ENCODE results near the gene CCDC38. TPM values are rescaled to one million over a fixed set of nuclear protein-coding genes. Genes with fewer than 3 reads are reported as not detected.

The CCDC38 gene
- total RNA-seq, 1 experiment from 2014 or later, result not detected

GRCh38 chr12:95960241-95960640 lies 17.8 kb upstream of the CCDC38 start:
- no peaks in the 10 kb centered on the region for H3K36me3 Mint-ChIP-seq (ENCODE audit: insufficient read depth, unreplicated experiment)
- intact Hi-C loops (cut with micrococcal nuclease; ENCODE audit: unreplicated experiment), result loop anchor here (10.0 kb wide), 1 partner anchor 375 kb away; no protein-coding TSS in a partner anchor

GRCh38 chr12:95959107-95959506 lies 16.7 kb upstream of the CCDC38 start:
- no peaks in the 10 kb centered on the region for H3K4me1 Mint-ChIP-seq (ENCODE audit: low read depth, unreplicated experiment)
- no peak overlapping the region for H3K27ac Mint-ChIP-seq (ENCODE audit: unreplicated experiment)
- CTCF ChIA-PET, result interaction anchor here (0.7 to 1.4 kb wide), 6 partner anchors 16 to 376 kb away, joined by 3 to 23 read pairs (median 6); partner anchors contain the start of genes AMDHD1 and CCDC38
- DNase-seq, result peak in 1 of 2 experiments; percentile 28
- Histone ChIP-seq H3K4me1 (no peaks in the 10 kb centered on the region), H3K9me3 (no peaks in the 10 kb centered on the region), H3K4me3 (ENCODE audit: low read depth, low read length) (no peak overlapping the region), H3K36me3 (ENCODE audit: control insufficient read depth, insufficient read depth, low read length) (no peaks in the 10 kb centered on the region), H3K27me3 (replicated peaks; ENCODE audit: control insufficient read depth, insufficient read depth, low read length) (no peaks in the 10 kb centered on the region)
- TF ChIP-seq CTCF (IDR thresholded peaks at IDR 0.05; ENCODE audit: insufficient read depth in 1 of 2, low read depth in 1 of 2, low read length in 1 of 2, severe bottlenecking in 1 of 2, unreplicated experiment in 1 of 2), result peak; percentile 15 to 33
- no TSS peak for BruUV-seq (replicated peaks)
- H3K36me3 Mint-ChIP-seq (ENCODE audit: insufficient read depth, unreplicated experiment), result no peaks in the 10 kb centered on the region
- H3K27me3 Mint-ChIP-seq (ENCODE audit: insufficient read depth, unreplicated experiment), result peaks cover 5% of the 10 kb centered on the region
- H3K9me3 Mint-ChIP-seq (ENCODE audit: unreplicated experiment), result no peaks in the 10 kb centered on the region
- POLR2A ChIA-PET, result no interaction called here
- H3K4me3 Mint-ChIP-seq (ENCODE audit: unreplicated experiment), result no peak overlapping the region
- intact Hi-C loops (cut with micrococcal nuclease; ENCODE audit: unreplicated experiment), result loop anchor here (1.0 kb wide), 3 partner anchors 40 to 139 kb away; no protein-coding TSS in a partner anchor

More at GRCh38 chr12:95960241-95960640, 17.8 kb upstream of the CCDC38 start:
- Histone ChIP-seq H3K27me3 (replicated peaks; ENCODE audit: control insufficient read depth, insufficient read depth, low read length) (no peaks in the 10 kb centered on the region), H3K4me1 (no peaks in the 10 kb centered on the region), H3K36me3 (ENCODE audit: control insufficient read depth, insufficient read depth, low read length) (no peaks in the 10 kb centered on the region), H3K9me3 (no peaks in the 10 kb centered on the region), H3K4me3 (ENCODE audit: low read depth, low read length) (no peak overlapping the region)
- Mint-ChIP-seq H3K4me3 (ENCODE audit: unreplicated experiment) (no peak overlapping the region), H3K4me1 (ENCODE audit: low read depth, unreplicated experiment) (no peaks in the 10 kb centered on the region), H3K27me3 (ENCODE audit: insufficient read depth, unreplicated experiment) (peaks cover 5% of the 10 kb centered on the region), H3K27ac (ENCODE audit: unreplicated experiment) (no peak overlapping the region), H3K9me3 (ENCODE audit: unreplicated experiment) (no peaks in the 10 kb centered on the region)
- POLR2A ChIA-PET, result no interaction called here
- BruUV-seq (replicated peaks), result no TSS peak
- no peak for TF ChIP-seq CTCF (IDR thresholded peaks at IDR 0.05; ENCODE audit: insufficient read depth in 1 of 2, low read depth in 1 of 2, low read length in 1 of 2, severe bottlenecking in 1 of 2, unreplicated experiment in 1 of 2)
- CTCF ChIA-PET, result interaction anchor here (0.7 kb wide), 1 partner anchor 48 kb away, joined by 3 read pairs; no protein-coding TSS in a partner anchor
- no peak for DNase-seq

DNA sequence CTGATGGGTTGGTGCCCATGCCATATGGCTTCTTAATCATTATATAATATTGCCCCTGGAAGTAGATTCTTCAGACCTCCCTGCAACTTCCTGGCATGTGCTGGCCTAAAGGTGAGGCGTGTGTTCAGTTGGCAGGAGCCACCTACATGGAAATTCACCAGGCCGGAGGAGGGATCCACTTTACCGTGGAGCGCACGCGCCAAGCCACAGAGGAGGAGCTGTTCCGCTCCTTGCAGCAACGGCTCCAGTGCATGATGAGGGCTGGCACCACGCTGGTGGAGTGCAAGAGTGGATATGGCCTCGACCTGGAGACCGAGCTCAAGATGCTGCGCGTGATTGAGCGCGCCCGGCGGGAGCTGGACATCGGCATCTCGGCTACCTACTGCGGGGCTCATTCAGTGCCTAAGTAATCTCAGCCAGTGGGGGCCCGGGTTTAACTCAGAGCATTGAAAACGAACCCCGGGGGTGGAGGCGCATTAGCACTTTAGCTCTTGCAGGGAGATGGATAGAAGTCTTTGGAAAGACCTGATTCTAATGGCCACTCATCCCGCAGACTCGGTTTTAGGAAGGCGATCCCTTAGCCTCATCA lies 14.2 kb upstream of the CCDC38 start:
- H3K27me3 ChIP-seq (replicated peaks; ENCODE audit: control insufficient read depth, insufficient read depth, low read length), result no peaks in the 10 kb centered on the region
- Mint-ChIP-seq H3K4me1 (ENCODE audit: low read depth, unreplicated experiment) (no peaks in the 10 kb centered on the region), H3K9me3 (ENCODE audit: unreplicated experiment) (no peaks in the 10 kb centered on the region), H3K4me3 (ENCODE audit: unreplicated experiment) (no peak overlapping the region), H3K27ac (ENCODE audit: unreplicated experiment) (no peak overlapping the region), H3K27me3 (ENCODE audit: insufficient read depth, unreplicated experiment) (peaks cover 3% of the 10 kb centered on the region), H3K36me3 (ENCODE audit: insufficient read depth, unreplicated experiment) (no peaks in the 10 kb centered on the region)
- no peak for TF ChIP-seq CTCF (IDR thresholded peaks at IDR 0.05; ENCODE audit: insufficient read depth in 1 of 2, low read depth in 1 of 2, low read length in 1 of 2, severe bottlenecking in 1 of 2, unreplicated experiment in 1 of 2)
- H3K4me1 ChIP-seq, result no peaks in the 10 kb centered on the region
- intact Hi-C loops (cut with micrococcal nuclease; ENCODE audit: unreplicated experiment), result no loop called here
- no peak overlapping the region for H3K4me3 ChIP-seq (ENCODE audit: low read depth, low read length)
- DNase-seq, result no peak
- ChIA-PET CTCF (no interaction called here), POLR2A (no interaction called here)
- no TSS peak for BruUV-seq (replicated peaks)
- H3K36me3 ChIP-seq (ENCODE audit: control insufficient read depth, insufficient read depth, low read length), result no peaks in the 10 kb centered on the region
- H3K9me3 ChIP-seq, result no peaks in the 10 kb centered on the region
